ENCODE measurements around the gene ACMSD.

GRCh38 chr2:134791616-134792015 is 46.8 kb upstream of the ACMSD start:
- TF ChIP-seq, protein P1, sequence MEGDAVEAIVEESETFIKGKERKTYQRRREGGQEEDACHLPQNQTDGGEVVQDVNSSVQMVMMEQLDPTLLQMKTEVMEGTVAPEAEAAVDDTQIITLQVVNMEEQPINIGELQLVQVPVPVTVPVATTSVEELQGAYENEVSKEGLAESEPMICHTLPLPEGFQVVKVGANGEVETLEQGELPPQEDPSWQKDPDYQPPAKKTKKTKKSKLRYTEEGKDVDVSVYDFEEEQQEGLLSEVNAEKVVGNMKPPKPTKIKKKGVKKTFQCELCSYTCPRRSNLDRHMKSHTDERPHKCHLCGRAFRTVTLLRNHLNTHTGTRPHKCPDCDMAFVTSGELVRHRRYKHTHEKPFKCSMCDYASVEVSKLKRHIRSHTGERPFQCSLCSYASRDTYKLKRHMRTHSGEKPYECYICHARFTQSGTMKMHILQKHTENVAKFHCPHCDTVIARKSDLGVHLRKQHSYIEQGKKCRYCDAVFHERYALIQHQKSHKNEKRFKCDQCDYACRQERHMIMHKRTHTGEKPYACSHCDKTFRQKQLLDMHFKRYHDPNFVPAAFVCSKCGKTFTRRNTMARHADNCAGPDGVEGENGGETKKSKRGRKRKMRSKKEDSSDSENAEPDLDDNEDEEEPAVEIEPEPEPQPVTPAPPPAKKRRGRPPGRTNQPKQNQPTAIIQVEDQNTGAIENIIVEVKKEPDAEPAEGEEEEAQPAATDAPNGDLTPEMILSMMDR (IDR thresholded peaks at IDR 0.05): no peak
- TF ChIP-seq EP300 (IDR thresholded peaks at IDR 0.05): no peak
- no peak for TF ChIP-seq POLR2AphosphoS5 (IDR thresholded peaks at IDR 0.05)
